HG02852 (cell line): Measurements from ENCODE around the gene BLTP3B.

Source experiments
- ATAC-seq: cut with Tn5 transposase; IDR thresholded peaks from one replicate; pipeline ENCODE4 v1.9.1; 2021; ENCODE audit warnings: mild to moderate bottlenecking, moderate library complexity; ENCODE audit not compliant: unreplicated experiment

BLTP3B gene

DNA sequence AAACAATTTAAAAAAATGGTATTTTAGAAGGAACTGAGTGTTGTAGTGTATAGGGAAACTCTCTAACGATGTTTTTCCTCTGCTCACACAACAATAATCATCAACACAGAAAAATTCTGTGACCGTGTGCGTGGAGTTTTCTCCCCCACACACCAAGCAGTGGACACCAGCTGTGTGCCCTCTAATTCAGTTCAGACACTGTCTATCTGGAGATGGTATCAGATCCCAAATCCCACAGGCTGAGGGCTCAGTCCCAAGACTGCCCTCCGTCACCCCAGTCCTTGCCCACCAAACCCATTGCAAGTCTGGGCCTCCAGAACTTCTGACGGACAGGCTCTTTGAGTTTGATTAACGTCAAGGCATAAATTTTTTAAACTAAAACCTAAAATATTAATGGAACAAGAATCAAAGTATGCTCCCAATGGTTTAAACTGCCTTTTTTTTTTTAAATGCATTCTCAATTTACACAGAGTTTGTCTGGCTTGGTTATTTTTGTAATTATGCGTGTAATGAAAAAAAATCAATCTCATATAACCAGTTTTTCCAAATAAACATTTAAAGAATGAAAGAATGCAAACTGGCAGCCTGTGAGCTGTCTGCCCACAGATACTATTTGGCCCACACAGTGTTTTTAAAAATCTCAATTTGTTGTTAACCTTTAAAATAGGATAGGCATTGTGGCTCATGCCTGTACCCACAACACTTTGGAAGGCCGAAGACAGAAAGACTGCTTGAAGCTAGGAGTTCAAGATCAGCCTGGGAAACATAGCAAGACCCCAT is 19.2 kb downstream of the BLTP3B start:
- ATAC-seq = no peak

GRCh38 chr12:100120355-100120754 is 22.3 kb downstream of the BLTP3B start:
- ATAC-seq = no peak

GRCh38 chr12:100115291-100115690 is 27.4 kb downstream of the BLTP3B start:
- ATAC-seq = no peak

GRCh38 chr12:100114574-100114973 is 28.1 kb downstream of the BLTP3B start:
- no peak for ATAC-seq

- no peak for ATAC-seq
These were observed 32.4 kb downstream of the BLTP3B start for GRCh38 chr12:100110276-100110675.

DNA sequence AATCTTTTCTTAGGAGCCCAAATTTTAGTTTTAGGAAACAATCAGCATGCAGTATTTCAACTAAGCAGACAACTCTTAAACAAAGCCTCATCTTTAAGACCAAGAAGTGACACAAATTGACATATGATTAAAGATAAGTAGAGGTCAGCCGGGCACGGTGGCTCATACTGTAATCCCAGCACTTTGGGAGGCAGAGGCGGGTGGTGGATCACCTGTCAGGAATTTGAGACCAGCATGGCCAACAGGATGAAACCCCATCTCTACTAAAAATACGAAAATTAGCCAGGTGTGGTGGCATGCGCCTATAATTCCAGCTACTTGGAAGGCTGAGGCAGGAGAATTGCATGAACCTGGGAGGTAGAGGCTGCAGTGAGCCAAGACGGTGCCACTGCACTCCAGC is 35.8 kb downstream of the BLTP3B start:
- no peak for ATAC-seq

DNA sequence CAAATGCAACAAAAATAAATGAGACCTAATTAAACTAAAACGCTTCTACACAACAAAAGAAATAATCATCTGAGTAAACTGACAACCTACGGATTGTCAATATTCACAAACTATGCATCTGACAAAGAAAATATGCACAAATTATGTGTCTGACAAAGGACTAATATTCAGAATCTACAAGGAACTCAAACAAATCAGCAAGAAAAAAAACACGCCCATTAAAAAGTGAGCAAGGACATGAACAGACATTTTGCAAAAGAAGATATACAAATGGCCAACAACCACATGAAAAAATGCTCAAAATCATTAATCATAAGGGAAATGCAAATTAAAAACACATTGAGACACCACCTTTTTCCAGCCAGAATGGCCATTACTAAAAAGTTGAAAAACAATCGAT is 37.0 kb downstream of the BLTP3B start:
- no peak for ATAC-seq

- ATAC-seq = no peak
These were observed 41.7 kb downstream of the BLTP3B start for GRCh38 chr12:100101000-100101399.
